WTC11 (cell line): ENCODE data around the gene RBBP7. TPM values are rescaled to one million over a fixed set of nuclear protein-coding genes. Genes with fewer than 3 reads are reported as not detected.
A peak's percentile ranks its signal among the peaks of the same experiment; 100 is the strongest.

Experiments
- ATAC-seq: fragments of 200-7000 bp; cut with Tn5 transposase; 2 replicates; pipeline ENCODE4 v1.10.0; 2021; ENCODE audit warnings: mild to moderate bottlenecking, moderate library complexity
- CTCF ChIA-PET: fragments of 300-600 bp; sonication (Branson Sonifier 250); formaldehyde crosslinking; loops from one replicate; lab custom pipeline; 2021; ENCODE audit warnings: antibody characterized with exemption; lab: Charles Lee
- POLR2A ChIA-PET: fragments of 350-600 bp; sonication (Branson Sonifier 250); formaldehyde crosslinking; loops from one replicate; lab custom pipeline; 2021; ENCODE audit warnings: antibody characterized with exemption; lab: Charles Lee
- DNase-seq: peaks from one replicate; pipeline ENCODE4 v3.0.0; 2021; ENCODE audit warnings: low spot score
- H3K27ac Mint-ChIP-seq: 2 replicates; pipeline ENCODE4 v1.8.0; 2021; ENCODE audit warnings: mixed read lengths
- H3K27me3 Mint-ChIP-seq: 2 replicates; pipeline ENCODE4 v1.8.0; 2021; ENCODE audit warnings: low read depth, mild to moderate bottlenecking, moderate library complexity, mixed read lengths
- H3K36me3 Mint-ChIP-seq: 2 replicates; pipeline ENCODE4 v1.8.0; 2021; ENCODE audit warnings: mixed read lengths
- H3K4me1 Mint-ChIP-seq: 2 replicates; pipeline ENCODE4 v1.8.0; 2022; ENCODE audit warnings: mixed read lengths
- H3K4me3 Mint-ChIP-seq: 2 replicates; pipeline ENCODE4 v1.8.0; 2021; ENCODE audit warnings: mild to moderate bottlenecking, moderate library complexity, mixed read lengths
- H3K9me3 Mint-ChIP-seq: 2 replicates; pipeline ENCODE4 v1.8.0; 2021; ENCODE audit warnings: mixed read lengths
- ATF2 ChIP-seq: sonication (generic); formaldehyde crosslinking; IDR thresholded peaks from 2 replicates; pipeline ENCODE4 v1.8.1; 2022; ENCODE audit warnings: low read depth, missing genetic modification reagents, borderline replicate concordance
- CBFB ChIP-seq: sonication (generic); formaldehyde crosslinking; IDR thresholded peaks from 2 replicates; pipeline ENCODE4 v1.8.1; 2022; ENCODE audit warnings: mild to moderate bottlenecking, low read depth, missing genetic modification reagents
- CDX4 ChIP-seq: fragments of 250-450 bp; sonication (Bioruptor Pico); IDR thresholded peaks from 2 replicates; pipeline ENCODE4 v1.9.0; 2021; ENCODE audit warnings: moderate library complexity, mild to moderate bottlenecking, inconsistent platforms, borderline replicate concordance
- CTCF ChIP-seq: fragments of 200-600 bp; IDR thresholded peaks from 2 replicates; pipeline ENCODE4 v1.8.0; 2022; ENCODE audit warnings: antibody characterized with exemption
- ELF4 ChIP-seq: sonication (generic); formaldehyde crosslinking; IDR thresholded peaks from 2 replicates; pipeline ENCODE4 v1.8.1; 2022; ENCODE audit warnings: low read depth, mild to moderate bottlenecking, moderate library complexity, missing genetic modification reagents
- EMX1 ChIP-seq: fragments of 250-450 bp; sonication (Bioruptor Pico); IDR thresholded peaks from 2 replicates; pipeline ENCODE4 v1.8.0; 2021; ENCODE audit warnings: mild to moderate bottlenecking
- GABPB1 ChIP-seq: sonication (generic); formaldehyde crosslinking; IDR thresholded peaks from 2 replicates; pipeline ENCODE4 v1.8.1; 2023; ENCODE audit warnings: mild to moderate bottlenecking, missing genetic modification reagents
- GTF2I ChIP-seq: fragments of 250-450 bp; sonication (Bioruptor Pico); conservative IDR thresholded peaks from 2 replicates; pipeline ENCODE4 v1.4.0; 2021; ENCODE audit warnings: mild to moderate bottlenecking
- JUN ChIP-seq: sonication (generic); formaldehyde crosslinking; IDR thresholded peaks from 2 replicates; pipeline ENCODE4 v1.8.0; 2023; ENCODE audit warnings: mild to moderate bottlenecking, missing genetic modification reagents
- MAX ChIP-seq: sonication (generic); formaldehyde crosslinking; IDR thresholded peaks from 2 replicates; pipeline ENCODE4 v1.8.0; 2022; ENCODE audit warnings: mild to moderate bottlenecking, missing genetic modification reagents
- MXD4 ChIP-seq: fragments of 250-450 bp; sonication (Bioruptor Pico); IDR thresholded peaks from 2 replicates; pipeline ENCODE4 v1.8.0; 2021; ENCODE audit warnings: mild to moderate bottlenecking, moderate library complexity, borderline replicate concordance
- MYBL2 ChIP-seq: sonication (generic); formaldehyde crosslinking; IDR thresholded peaks from 2 replicates; pipeline ENCODE4 v1.8.1; 2023; ENCODE audit warnings: mild to moderate bottlenecking, moderate library complexity, missing genetic modification reagents
- NR1H2 ChIP-seq: sonication (generic); formaldehyde crosslinking; IDR thresholded peaks from 2 replicates; pipeline ENCODE4 v1.9.0; 2021; ENCODE audit warnings: mild to moderate bottlenecking, moderate library complexity, missing genetic modification reagents
- SMAD3 ChIP-seq: sonication (generic); formaldehyde crosslinking; IDR thresholded peaks from 2 replicates; pipeline ENCODE4 v1.8.0; 2022; ENCODE audit warnings: missing genetic modification reagents, mild to moderate bottlenecking, borderline replicate concordance
- SOX15 ChIP-seq: fragments of 250-450 bp; sonication (Bioruptor Pico); IDR thresholded peaks from 2 replicates; pipeline ENCODE4 v1.9.0; 2021; ENCODE audit warnings: mild to moderate bottlenecking
- SP1 ChIP-seq: sonication (generic); formaldehyde crosslinking; conservative IDR thresholded peaks from 2 replicates; pipeline ENCODE4 v1.8.1; 2022; ENCODE audit warnings: missing genetic modification reagents
- ZNF138 ChIP-seq: sonication (generic); formaldehyde crosslinking; conservative IDR thresholded peaks from 2 replicates; pipeline ENCODE4 v1.8.1; 2022; ENCODE audit warnings: mild to moderate bottlenecking, moderate library complexity, missing genetic modification reagents
- total RNA-seq: library from RNA; stranded (reverse); gene quantifications from 3 replicates; pipeline ENCODE4 v1.2.3, GENCODE V29; 2021
- TF ChIP-seq, protein P1 (sequence below): sonication (generic); formaldehyde crosslinking; conservative IDR thresholded peaks from 2 replicates; pipeline ENCODE4 v1.8.1; 2022; ENCODE audit warnings: mild to moderate bottlenecking, missing genetic modification reagents
- TF ChIP-seq, protein P2 (sequence below): sonication (generic); formaldehyde crosslinking; IDR thresholded peaks from 2 replicates; pipeline ENCODE4 v1.8.0; 2022; ENCODE audit warnings: mild to moderate bottlenecking, missing genetic modification reagents
- TF ChIP-seq, protein P3 (sequence below): fragments of 250-450 bp; sonication (Bioruptor Pico); IDR thresholded peaks from 2 replicates; pipeline ENCODE4 v1.9.0; 2021; ENCODE audit warnings: mild to moderate bottlenecking

RBBP7 gene
- total RNA-seq, 1 experiment from 2014 or later, result 120 TPM

DNA sequence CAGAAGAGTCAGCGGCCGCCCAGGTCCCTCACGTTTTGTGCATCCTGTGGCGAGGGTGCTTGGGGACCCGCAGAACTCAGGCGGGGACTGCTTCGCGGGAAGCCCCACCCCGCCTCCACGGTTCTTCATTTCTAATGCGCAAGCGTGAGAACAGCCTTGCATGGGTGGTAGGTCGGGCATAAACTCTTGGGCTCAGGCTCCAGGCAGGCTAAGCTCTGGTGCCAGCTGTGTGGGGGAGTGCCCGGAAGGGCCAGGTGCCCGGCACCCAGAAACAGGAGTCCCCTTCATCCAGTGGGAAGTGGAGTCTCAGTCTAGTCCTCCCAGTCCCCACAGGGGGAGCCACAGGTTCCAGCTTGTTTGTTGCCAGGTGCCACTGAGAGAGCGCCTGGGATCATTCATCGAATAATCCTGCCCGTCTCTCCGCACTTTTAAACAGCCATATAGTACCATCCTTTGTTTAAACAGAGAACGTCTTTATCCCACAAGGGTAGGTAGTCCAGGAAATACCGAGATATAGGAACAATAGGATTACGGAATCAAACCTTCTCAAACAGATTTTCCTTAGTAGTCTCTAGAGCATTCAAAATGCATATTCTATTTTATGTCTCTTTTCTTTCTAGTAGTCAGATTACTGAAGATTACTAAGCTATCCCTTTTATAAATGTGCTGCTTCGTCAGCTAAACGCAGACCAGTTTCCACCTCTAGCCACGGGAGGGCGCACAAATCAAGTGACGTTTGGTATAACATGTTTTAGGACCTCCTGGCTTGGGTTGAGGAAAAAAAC lies 12.7 kb upstream of the RBBP7 start:
- H3K9me3 Mint-ChIP-seq, result no peaks in the 10 kb centered on the region
- TF ChIP-seq ZNF138 (CRISPR knock-in tag), result no peak
- 0 out of 2 replicates have a peak, but pooled peaks have one; percentile 15 for TF ChIP-seq CTCF
- 0 out of 2 replicates have a peak, but pooled peaks have one; percentile 18 for TF ChIP-seq MAX
- TF ChIP-seq, protein P1, sequence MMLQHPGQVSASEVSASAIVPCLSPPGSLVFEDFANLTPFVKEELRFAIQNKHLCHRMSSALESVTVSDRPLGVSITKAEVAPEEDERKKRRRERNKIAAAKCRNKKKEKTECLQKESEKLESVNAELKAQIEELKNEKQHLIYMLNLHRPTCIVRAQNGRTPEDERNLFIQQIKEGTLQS (CRISPR knock-in tag), result no peak
- TF ChIP-seq JUN (CRISPR knock-in tag), result no peak
- no peak for TF ChIP-seq ATF2
- DNase-seq, result peak; percentile 64
- H3K36me3 Mint-ChIP-seq, result no peaks in the 10 kb centered on the region
- H3K4me3 Mint-ChIP-seq, result peak overlapping the region; percentile 81
- no peak overlapping the region; the same call in 1 of the 2 replicates for H3K27ac Mint-ChIP-seq
- POLR2A ChIA-PET, result no interaction called here
- peak; percentile 94 for ATAC-seq
- CTCF ChIA-PET, result interaction anchor here (0.6 to 4.3 kb wide), 30 partner anchors 10 to 200 kb away, joined by 3 to 71 read pairs (median 4); partner anchors contain the start of genes RBBP7 and REPS2
- H3K4me1 Mint-ChIP-seq, result 0 out of 2 replicates have a peak, but pooled peaks cover 3% of the 10 kb centered on the region
- no peaks in the 10 kb centered on the region for H3K27me3 Mint-ChIP-seq

- no peak for ATAC-seq
- Mint-ChIP-seq H3K4me1 (0 out of 2 replicates have a peak, but pooled peaks cover 3% of the 10 kb centered on the region), H3K4me3 (peak overlapping the region; percentile 81), H3K27ac (no peak overlapping the region), H3K36me3 (no peaks in the 10 kb centered on the region), H3K9me3 (no peaks in the 10 kb centered on the region), H3K27me3 (no peaks in the 10 kb centered on the region)
- DNase-seq, result no peak
- ChIA-PET CTCF (interaction anchor here (0.6 to 4.3 kb wide), 23 partner anchors 9 to 201 kb away, joined by 3 to 71 read pairs (median 6); partner anchors contain the start of genes RBBP7 and REPS2), POLR2A (no interaction called here)
- TF ChIP-seq MYBL2 (CRISPR knock-in tag) (no peak), SP1 (CRISPR knock-in tag) (no peak), SMAD3 (CRISPR knock-in tag) (no peak), EMX1 (CRISPR knock-in tag) (no peak), MXD4 (CRISPR knock-in tag) (no peak)
- TF ChIP-seq, protein P2, sequence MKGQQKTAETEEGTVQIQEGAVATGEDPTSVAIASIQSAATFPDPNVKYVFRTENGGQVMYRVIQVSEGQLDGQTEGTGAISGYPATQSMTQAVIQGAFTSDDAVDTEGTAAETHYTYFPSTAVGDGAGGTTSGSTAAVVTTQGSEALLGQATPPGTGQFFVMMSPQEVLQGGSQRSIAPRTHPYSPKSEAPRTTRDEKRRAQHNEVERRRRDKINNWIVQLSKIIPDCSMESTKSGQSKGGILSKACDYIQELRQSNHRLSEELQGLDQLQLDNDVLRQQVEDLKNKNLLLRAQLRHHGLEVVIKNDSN (CRISPR knock-in tag), result no peak
Measured at GRCh38 chrX:16882169-16882568, 12.0 kb upstream of the RBBP7 start.

- no peak for DNase-seq
- no peak for TF ChIP-seq ELF4 (CRISPR knock-in tag)
- TF ChIP-seq CBFB (CRISPR knock-in tag), result no peak
- TF ChIP-seq NR1H2 (CRISPR knock-in tag), result no peak
- TF ChIP-seq CDX4, result no peak
- TF ChIP-seq GABPB1, result no peak
- TF ChIP-seq, protein P3, sequence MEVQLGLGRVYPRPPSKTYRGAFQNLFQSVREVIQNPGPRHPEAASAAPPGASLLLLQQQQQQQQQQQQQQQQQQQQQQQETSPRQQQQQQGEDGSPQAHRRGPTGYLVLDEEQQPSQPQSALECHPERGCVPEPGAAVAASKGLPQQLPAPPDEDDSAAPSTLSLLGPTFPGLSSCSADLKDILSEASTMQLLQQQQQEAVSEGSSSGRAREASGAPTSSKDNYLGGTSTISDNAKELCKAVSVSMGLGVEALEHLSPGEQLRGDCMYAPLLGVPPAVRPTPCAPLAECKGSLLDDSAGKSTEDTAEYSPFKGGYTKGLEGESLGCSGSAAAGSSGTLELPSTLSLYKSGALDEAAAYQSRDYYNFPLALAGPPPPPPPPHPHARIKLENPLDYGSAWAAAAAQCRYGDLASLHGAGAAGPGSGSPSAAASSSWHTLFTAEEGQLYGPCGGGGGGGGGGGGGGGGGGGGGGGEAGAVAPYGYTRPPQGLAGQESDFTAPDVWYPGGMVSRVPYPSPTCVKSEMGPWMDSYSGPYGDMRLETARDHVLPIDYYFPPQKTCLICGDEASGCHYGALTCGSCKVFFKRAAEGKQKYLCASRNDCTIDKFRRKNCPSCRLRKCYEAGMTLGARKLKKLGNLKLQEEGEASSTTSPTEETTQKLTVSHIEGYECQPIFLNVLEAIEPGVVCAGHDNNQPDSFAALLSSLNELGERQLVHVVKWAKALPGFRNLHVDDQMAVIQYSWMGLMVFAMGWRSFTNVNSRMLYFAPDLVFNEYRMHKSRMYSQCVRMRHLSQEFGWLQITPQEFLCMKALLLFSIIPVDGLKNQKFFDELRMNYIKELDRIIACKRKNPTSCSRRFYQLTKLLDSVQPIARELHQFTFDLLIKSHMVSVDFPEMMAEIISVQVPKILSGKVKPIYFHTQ (CRISPR knock-in tag), result no peak
- no peak for TF ChIP-seq SOX15 (CRISPR knock-in tag)
- TF ChIP-seq GTF2I, result no peak
- TF ChIP-seq, protein P1 (CRISPR knock-in tag), result no peak
- TF ChIP-seq, all 79 proteins: peak for 0
- H3K27ac Mint-ChIP-seq, result no peak overlapping the region
- no peaks in the 10 kb centered on the region for H3K36me3 Mint-ChIP-seq
- no peaks in the 10 kb centered on the region for H3K27me3 Mint-ChIP-seq
- H3K9me3 Mint-ChIP-seq, result no peaks in the 10 kb centered on the region
- H3K4me3 Mint-ChIP-seq, result no peak overlapping the region
- ChIA-PET CTCF (no interaction called here), POLR2A (no interaction called here)
- peaks cover 12% of the 10 kb centered on the region for H3K4me1 Mint-ChIP-seq
- no peak for ATAC-seq
Measured at GRCh38 chrX:16876696-16877095, 6.5 kb upstream of the RBBP7 start.
